VCaP (cell line): ENCODE data around the gene FGFRL1.

Experiments
- H3K27ac ChIP-seq: fragments of 450-650 bp; 2 replicates; pipeline ENCODE4 v1.5.1; 2017
- TF ChIP-seq, protein P1 (sequence below): fragments of 450-650 bp; conservative IDR thresholded peaks from 2 replicates; pipeline ENCODE4 v1.5.1; 2017; ENCODE audit warnings: mild to moderate bottlenecking, moderate library complexity

Gene FGFRL1

DNA sequence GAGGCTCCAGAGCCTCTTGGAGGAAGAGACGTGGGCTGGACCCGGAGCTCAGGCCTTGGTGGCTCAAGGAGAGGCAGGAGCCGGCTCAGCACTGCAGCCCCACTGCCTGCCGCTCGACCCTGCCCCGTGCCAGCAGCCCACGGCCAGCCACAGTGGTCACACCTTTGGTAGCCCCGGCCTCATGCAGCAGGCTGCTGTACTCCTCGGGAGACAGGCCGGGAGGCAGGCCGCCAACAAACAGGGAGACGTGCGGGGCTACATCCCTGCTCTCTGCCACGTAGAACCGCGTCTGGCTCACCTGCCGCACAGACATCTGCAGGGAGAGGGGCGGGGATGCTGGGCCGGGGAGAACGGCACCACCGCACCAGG lies 45.7 kb upstream of the FGFRL1 start:
- TF ChIP-seq, protein P1, sequence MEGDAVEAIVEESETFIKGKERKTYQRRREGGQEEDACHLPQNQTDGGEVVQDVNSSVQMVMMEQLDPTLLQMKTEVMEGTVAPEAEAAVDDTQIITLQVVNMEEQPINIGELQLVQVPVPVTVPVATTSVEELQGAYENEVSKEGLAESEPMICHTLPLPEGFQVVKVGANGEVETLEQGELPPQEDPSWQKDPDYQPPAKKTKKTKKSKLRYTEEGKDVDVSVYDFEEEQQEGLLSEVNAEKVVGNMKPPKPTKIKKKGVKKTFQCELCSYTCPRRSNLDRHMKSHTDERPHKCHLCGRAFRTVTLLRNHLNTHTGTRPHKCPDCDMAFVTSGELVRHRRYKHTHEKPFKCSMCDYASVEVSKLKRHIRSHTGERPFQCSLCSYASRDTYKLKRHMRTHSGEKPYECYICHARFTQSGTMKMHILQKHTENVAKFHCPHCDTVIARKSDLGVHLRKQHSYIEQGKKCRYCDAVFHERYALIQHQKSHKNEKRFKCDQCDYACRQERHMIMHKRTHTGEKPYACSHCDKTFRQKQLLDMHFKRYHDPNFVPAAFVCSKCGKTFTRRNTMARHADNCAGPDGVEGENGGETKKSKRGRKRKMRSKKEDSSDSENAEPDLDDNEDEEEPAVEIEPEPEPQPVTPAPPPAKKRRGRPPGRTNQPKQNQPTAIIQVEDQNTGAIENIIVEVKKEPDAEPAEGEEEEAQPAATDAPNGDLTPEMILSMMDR, result no peak
- H3K27ac ChIP-seq, result no peak overlapping the region

DNA sequence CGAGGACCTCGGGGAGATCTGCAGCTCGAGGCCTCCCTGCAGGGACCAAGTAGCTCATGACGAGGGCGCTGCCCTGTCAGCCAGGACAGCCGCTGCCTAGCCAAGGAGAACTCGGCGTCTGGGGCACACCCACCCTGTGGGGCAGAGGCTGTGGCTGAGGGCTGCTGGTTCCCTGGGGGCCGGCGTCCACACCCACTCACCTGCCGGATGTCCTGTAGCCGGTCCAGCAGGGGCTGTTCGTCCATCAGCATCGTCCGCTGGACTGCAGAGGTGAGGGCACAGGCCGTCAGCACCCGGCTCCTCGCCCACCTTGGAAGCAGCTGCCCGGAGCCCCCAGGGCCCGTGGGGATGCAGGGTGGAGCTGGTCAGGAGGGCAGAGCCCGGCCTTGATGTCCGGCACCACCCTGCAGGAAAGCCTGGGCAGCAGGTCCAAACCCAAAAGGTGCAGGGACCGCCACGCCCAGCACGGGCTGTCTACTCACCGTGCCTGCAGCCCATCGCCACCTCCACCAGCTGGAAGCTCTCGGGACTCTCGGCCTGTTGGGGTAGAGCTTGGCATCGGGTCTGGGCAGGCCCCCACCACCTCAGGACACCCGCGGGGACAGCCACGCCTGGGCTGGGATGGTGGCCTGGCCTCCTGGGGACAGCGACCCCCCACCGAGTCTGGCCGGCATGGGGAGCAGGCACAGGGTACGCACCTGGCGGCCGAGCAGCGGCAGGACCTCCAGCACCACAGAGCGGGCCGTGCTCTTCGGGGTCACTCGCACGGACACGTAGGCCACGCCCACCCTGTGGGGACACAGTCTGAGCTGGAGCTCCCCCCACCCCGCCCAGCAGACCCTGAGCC lies 44.9 kb upstream of the FGFRL1 start:
- H3K27ac ChIP-seq, result no peak overlapping the region
- TF ChIP-seq, protein P1, result no peak

DNA sequence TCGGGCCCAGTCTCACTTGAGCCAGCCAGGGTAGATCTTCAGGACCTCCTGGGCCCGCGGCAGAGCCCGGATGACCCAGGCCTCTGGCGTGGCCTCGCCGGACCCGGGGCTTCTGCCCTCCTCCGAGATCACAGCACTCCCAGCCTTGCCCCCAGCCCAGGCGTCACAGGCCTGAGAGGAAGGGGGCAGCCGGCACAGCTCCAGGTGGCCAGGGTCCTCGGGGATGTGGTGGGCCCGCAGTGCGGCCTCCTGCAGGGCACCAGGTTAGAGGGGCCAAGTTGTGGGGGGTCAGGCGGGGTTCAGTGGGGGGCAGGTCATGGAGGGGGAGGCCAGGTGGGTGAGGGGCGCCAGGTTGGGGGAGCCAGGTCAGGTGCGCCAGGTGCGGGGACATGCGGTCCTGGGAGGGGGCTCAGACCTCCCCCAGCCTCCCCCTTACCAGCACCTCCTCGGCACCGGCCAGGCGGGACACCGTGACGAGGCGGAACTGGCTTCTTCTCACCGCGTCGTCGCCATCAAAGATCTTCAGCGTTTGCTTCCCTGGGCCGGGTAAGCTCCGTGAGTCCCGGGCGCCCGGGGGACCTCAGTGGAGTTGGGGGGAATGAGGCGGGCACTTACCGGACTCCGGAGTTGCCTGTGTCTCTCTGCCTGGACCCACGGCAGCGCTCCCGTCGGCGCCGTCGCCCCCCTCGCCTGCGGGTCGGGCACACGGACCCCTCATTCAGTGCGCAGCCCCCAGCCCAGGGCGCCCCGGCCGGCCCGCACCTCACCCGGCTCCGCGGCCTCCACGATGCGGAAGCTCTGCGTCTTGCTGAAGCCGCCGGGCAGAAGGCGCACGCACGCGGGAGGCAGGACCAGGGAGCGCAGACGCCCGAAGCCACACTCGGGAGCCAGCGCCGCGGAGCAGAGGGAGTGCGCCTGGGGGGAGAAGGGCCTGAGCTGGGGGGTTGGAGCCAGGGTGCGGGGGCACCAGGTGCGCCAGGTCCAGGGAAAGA lies 44.0 kb upstream of the FGFRL1 start:
- no peak overlapping the region for H3K27ac ChIP-seq
- TF ChIP-seq, protein P1, result no peak

DNA sequence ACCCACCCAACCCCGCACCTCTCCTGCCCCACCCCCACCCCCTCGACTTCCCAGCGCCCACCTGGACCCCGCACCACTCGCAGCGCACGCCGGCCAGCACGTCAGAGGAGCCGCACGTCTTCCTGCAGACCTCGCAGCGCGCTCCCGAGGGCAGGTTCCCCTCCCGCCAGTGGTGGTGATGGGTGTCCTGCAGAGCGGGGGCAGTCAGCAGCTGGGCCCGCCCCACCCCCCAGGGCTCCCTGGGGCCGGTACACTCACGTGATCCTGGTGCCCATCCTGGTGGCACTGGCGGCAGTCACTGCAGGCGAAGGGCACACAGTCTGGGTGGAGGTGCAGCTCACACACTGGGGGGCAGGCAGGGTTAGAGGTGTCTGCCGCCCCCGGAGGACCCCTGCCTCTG lies 43.2 kb upstream of the FGFRL1 start:
- TF ChIP-seq, protein P1, result no peak
- H3K27ac ChIP-seq, result no peak overlapping the region

DNA sequence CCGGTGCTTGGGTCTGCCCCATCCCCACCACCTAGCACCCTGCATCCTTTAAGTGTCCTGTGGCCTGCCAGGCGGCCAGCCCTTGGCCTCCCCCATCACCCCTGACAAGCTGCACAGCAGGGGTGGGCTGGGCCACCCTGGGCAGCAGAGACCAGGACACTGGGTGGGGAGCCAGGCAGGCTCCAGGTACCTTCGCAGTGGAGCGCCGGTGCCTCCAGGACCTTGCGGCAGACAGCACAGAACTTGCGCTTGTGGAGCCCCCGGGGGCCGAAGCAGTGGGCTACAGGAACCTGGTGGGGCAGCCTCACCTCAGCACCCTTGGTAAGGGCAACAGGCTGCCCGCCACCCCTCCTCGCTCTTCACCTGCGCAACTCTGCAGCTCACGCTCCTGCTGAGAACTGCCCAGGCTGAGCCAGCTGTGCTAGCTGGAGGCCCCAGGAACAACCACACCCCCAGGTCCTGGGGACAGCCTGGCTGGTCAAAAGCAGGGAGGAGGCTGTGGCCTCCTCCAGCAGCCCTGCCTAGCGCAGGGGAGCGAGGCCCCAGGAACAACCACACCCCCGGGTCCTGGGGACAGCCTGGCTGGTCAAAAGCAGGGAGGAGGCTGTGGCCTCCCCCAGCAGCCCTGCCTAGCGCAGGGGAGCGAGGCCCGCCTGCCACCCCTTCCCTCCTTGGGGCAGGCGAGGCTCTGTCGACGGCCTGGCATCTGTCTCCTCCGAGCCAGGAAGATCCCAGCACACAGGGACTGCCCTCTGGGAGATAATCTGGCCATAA lies 42.6 kb upstream of the FGFRL1 start:
- no peak overlapping the region for H3K27ac ChIP-seq
- TF ChIP-seq, protein P1, result no peak

DNA sequence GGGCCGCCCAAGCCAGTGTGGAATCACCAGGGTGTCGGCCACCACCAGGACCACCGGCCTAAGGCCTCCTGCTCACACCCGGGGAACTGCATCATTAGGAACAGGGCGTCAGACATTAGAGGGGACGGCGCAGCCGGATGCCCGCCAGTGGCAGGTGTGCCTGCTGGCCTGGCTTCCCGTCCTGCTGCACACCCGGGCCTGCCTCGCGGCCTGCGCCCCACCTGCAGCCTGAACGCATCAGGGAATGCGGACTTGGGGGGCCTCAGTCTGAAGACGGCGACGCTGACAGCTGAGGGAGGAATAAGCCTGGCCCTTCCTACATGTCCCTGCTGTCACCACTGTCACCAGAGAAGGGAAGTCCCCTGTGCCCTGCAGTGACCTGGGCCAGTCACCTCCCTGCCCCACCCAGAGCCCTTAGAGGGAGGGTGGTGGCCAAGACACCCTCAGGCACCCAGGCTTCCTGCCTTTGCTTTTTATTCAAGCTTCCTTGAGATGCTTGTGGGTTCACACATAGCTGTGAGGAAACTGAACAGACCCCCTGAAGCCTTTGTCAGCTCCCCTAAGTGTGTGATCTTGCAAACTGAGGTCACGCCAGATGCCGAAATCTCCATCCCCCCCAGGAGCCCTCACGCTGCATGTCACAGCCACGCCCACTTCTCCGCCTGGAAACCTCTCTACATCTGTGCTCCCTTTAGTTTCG lies 41.2 kb upstream of the FGFRL1 start:
- TF ChIP-seq, protein P1, result no peak
- no peak overlapping the region for H3K27ac ChIP-seq
